Measurements from ENCODE around the gene RPS6KA5. TPM values are rescaled to one million over a fixed set of nuclear protein-coding genes. Genes with fewer than 3 reads are reported as not detected.
"Not testable (repeated sequence)": the region's sequence is repeated elsewhere in the genome, so short reads cannot be mapped to it uniquely, and the experiment has no call there.

The RPS6KA5 gene
- total RNA-seq, 1 experiment from 2014 or later, result 2.6 TPM

GRCh38 chr14:90839889-90840266 lies 220.6 kb downstream of the RPS6KA5 start:
- ATAC-seq, result no peak
- Histone ChIP-seq H3K4me1 (ENCODE audit: control insufficient read depth, insufficient read depth, low read length) (no peaks in the 10 kb centered on the region), H3K27me3 (ENCODE audit: control insufficient read depth, insufficient read depth, low read length) (no peaks in the 10 kb centered on the region), H3K27ac (ENCODE audit: low read length) (no peak overlapping the region), H3K4me3 (ENCODE audit: low read depth in 2 of 2, low read length in 2 of 2) (no peak overlapping the region), H3K9me3 (ENCODE audit: control insufficient read depth, insufficient read depth, low read depth, low read length) (no peaks in the 10 kb centered on the region), H3K36me3 (ENCODE audit: control insufficient read depth, insufficient read depth, low read length) (no peaks in the 10 kb centered on the region)
- intact Hi-C loops (cut with micrococcal nuclease; ENCODE audit: unreplicated experiment), result no loop called here
- ChIA-PET POLR2A (no interaction called here), CTCF (no interaction called here)
- in situ Hi-C loops (cut with HindIII; ENCODE audit: low pct_unique_long_range_greater_than_20kb, low sequenced_read_pairs), result no loop called here
- no TSS peak for BruUV-seq (replicated peaks)
- TF ChIP-seq SIN3A (IDR thresholded peaks at IDR 0.05; ENCODE audit: borderline replicate concordance, insufficient read depth, low read depth, low read length), result no peak
- TF ChIP-seq CTCF (IDR thresholded peaks at IDR 0.05), result no peak
- no peak for TF ChIP-seq TCF7L2 (IDR thresholded peaks at IDR 0.05; ENCODE audit: low read depth, low read length)
- TF ChIP-seq REST (IDR thresholded peaks at IDR 0.05; ENCODE audit: insufficient read depth in 1 of 2, low read depth in 2 of 2, low read length in 1 of 2), result no peak
- TF ChIP-seq POLR2AphosphoS5 (IDR thresholded peaks at IDR 0.05; ENCODE audit: low read depth, low read length), result no peak
- DNase-seq (ENCODE audit: low read depth, low spot score), result no peak

- H3K27me3 ChIP-seq (ENCODE audit: control insufficient read depth, insufficient read depth, low read length), result no peaks in the 10 kb centered on the region
- BruUV-seq (replicated peaks), result no TSS peak
- ChIA-PET POLR2A (interaction anchor here (0.7 kb wide), 1 partner anchor 139 kb away, joined by 3 read pairs; no protein-coding TSS in a partner anchor), CTCF (no interaction called here)
- TF ChIP-seq REST (IDR thresholded peaks at IDR 0.05; ENCODE audit: insufficient read depth in 1 of 2, low read depth in 2 of 2, low read length in 1 of 2) (no peak), CTCF (IDR thresholded peaks at IDR 0.05) (no peak), POLR2AphosphoS5 (IDR thresholded peaks at IDR 0.05; ENCODE audit: low read depth, low read length) (no peak), TCF7L2 (IDR thresholded peaks at IDR 0.05; ENCODE audit: low read depth, low read length) (no peak), SIN3A (IDR thresholded peaks at IDR 0.05; ENCODE audit: borderline replicate concordance, insufficient read depth, low read depth, low read length) (no peak)
- no peak overlapping the region for H3K4me3 ChIP-seq (ENCODE audit: low read depth in 2 of 2, low read length in 2 of 2)
- in situ Hi-C loops (cut with HindIII; ENCODE audit: low pct_unique_long_range_greater_than_20kb, low sequenced_read_pairs), result no loop called here
- no peaks in the 10 kb centered on the region for H3K9me3 ChIP-seq (ENCODE audit: control insufficient read depth, insufficient read depth, low read depth, low read length)
- ATAC-seq, result no peak
- no peaks in the 10 kb centered on the region for H3K36me3 ChIP-seq (ENCODE audit: control insufficient read depth, insufficient read depth, low read length)
- DNase-seq (ENCODE audit: low read depth, low spot score), result no peak
- intact Hi-C loops (cut with micrococcal nuclease; ENCODE audit: unreplicated experiment), result no loop called here
- H3K4me1 ChIP-seq (ENCODE audit: control insufficient read depth, insufficient read depth, low read length), result no peaks in the 10 kb centered on the region
- no peak overlapping the region for H3K27ac ChIP-seq (ENCODE audit: low read length)
Measured at GRCh38 chr14:90839024-90839888, 221.2 kb downstream of the RPS6KA5 start.

GRCh38 chr14:90838531-90838930 lies 221.9 kb downstream of the RPS6KA5 start:
- H3K36me3 ChIP-seq (ENCODE audit: control insufficient read depth, insufficient read depth, low read length); DNase-seq (ENCODE audit: low read depth, low spot score); H3K4me3 ChIP-seq (ENCODE audit: low read depth in 2 of 2, low read length in 2 of 2); H3K9me3 ChIP-seq (ENCODE audit: control insufficient read depth, insufficient read depth, low read depth, low read length); H3K4me1 ChIP-seq (ENCODE audit: control insufficient read depth, insufficient read depth, low read length); intact Hi-C loops (cut with micrococcal nuclease; ENCODE audit: unreplicated experiment); BruUV-seq (replicated peaks); H3K27me3 ChIP-seq (ENCODE audit: control insufficient read depth, insufficient read depth, low read length); CTCF ChIA-PET; ATAC-seq; in situ Hi-C loops (cut with HindIII; ENCODE audit: low pct_unique_long_range_greater_than_20kb, low sequenced_read_pairs); H3K27ac ChIP-seq (ENCODE audit: low read length): not testable (repeated sequence)
- POLR2A ChIA-PET, result interaction anchor here (0.7 kb wide), 1 partner anchor 139 kb away, joined by 3 read pairs; no protein-coding TSS in a partner anchor
